IMR-90 (cell line): ENCODE measurements around the gene GRK5. TPM values are rescaled to one million over a fixed set of nuclear protein-coding genes. Genes with fewer than 3 reads are reported as not detected.

Experiments used
- ATAC-seq: fragments of 200-7000 bp; cut with Tn5 transposase; 2 replicates; pipeline ENCODE4 v1.9.1; 2020; ENCODE audit warnings: low read depth, mild to moderate bottlenecking, moderate library complexity
- BruUV-seq: library from RNA; stranded (reverse); fragments of 400-500 nt; replicated peaks from 2 replicates; lab custom pipeline; 2021; lab: Mats Ljungman, UMichigan
- CTCF ChIA-PET: fragments of 300-600 bp; formaldehyde crosslinking; extraction: SDS; loops from one replicate; lab custom pipeline; 2021; ENCODE audit warnings: antibody characterized with exemption; lab: Yijun Ruan, JAX
- POLR2A ChIA-PET: fragments of 300-600 bp; sonication (Branson Sonifier 250); formaldehyde crosslinking; loops from one replicate; lab custom pipeline; 2022; ENCODE audit warnings: antibody characterized with exemption; ENCODE audit not compliant: unreplicated experiment; lab: Charles Lee
- DNase-seq: peaks from one replicate; pipeline ENCODE4 v3.0.0; 2013
- H2AFZ ChIP-seq: replicated peaks from 2 replicates; pipeline ENCODE3; 2013; ENCODE audit warnings: low read length, mild to moderate bottlenecking; ENCODE audit not compliant: poor library complexity
- H2AK5ac ChIP-seq: 2 replicates; pipeline ENCODE4 v1.6.1; 2013; ENCODE audit warnings: low read depth, low read length, inconsistent platforms
- H2AK9ac ChIP-seq: replicated peaks from 2 replicates; pipeline ENCODE3; 2013; ENCODE audit warnings: mild to moderate bottlenecking, low read depth, low read length, moderate library complexity; ENCODE audit not compliant: poor library complexity
- H2BK120ac ChIP-seq: 2 replicates; pipeline ENCODE4 v1.6.1; 2013; ENCODE audit warnings: low read depth, low read length, inconsistent platforms
- H2BK15ac ChIP-seq: 3 replicates; pipeline ENCODE4 v1.6.1; 2013; ENCODE audit warnings: low read depth, low read length, inconsistent platforms
- H2BK20ac ChIP-seq: 2 replicates; pipeline ENCODE4 v1.6.1; 2013; ENCODE audit warnings: low read depth, mild to moderate bottlenecking, inconsistent platforms, low read length, moderate library complexity
- H2BK5ac ChIP-seq: 2 replicates; pipeline ENCODE4 v1.6.1; 2013; ENCODE audit warnings: mild to moderate bottlenecking, low read depth, low read length, inconsistent platforms; ENCODE audit not compliant: poor library complexity, severe bottlenecking
- H3K14ac ChIP-seq: replicated peaks from 2 replicates; pipeline ENCODE4 v1.6.1; 2013; ENCODE audit warnings: low read depth, low read length, inconsistent platforms
- H3K18ac ChIP-seq: 2 replicates; pipeline ENCODE4 v1.6.1; 2013; ENCODE audit warnings: low read depth, low read length, control low read depth
- H3K23ac ChIP-seq: 2 replicates; pipeline ENCODE4 v1.6.1; 2013; ENCODE audit warnings: low read depth, low read length, inconsistent platforms
- H3K27ac ChIP-seq: 2 replicates; pipeline ENCODE4 v1.5.1; 2013; ENCODE audit warnings: mild to moderate bottlenecking, control low read depth, low read length; ENCODE audit not compliant: insufficient read depth
- H3K27me3 ChIP-seq: 2 replicates; pipeline ENCODE4 v1.6.1; 2013; ENCODE audit warnings: low read length; ENCODE audit not compliant: control insufficient read depth, insufficient read depth
- H3K36me3 ChIP-seq: 2 replicates; pipeline ENCODE4 v1.6.1; 2013; ENCODE audit warnings: low read length, mixed read lengths; ENCODE audit not compliant: control insufficient read depth, insufficient read depth
- H3K4ac ChIP-seq: 2 replicates; pipeline ENCODE4 v1.6.1; 2013; ENCODE audit warnings: low read depth, low read length, inconsistent platforms
- H3K4me1 ChIP-seq: 2 replicates; pipeline ENCODE4 v1.6.1; 2013; ENCODE audit warnings: low read length, mixed read lengths; ENCODE audit not compliant: control insufficient read depth, insufficient read depth
- H3K4me2 ChIP-seq: 2 replicates; pipeline ENCODE4 v1.6.1; 2013; ENCODE audit warnings: low read depth, mild to moderate bottlenecking, control low read depth, low read length, moderate library complexity
- H3K4me3 ChIP-seq: 2 replicates; pipeline ENCODE4 v1.5.1; 2013; ENCODE audit warnings: low read depth, mild to moderate bottlenecking, control low read depth, low read length, moderate library complexity; ENCODE audit not compliant: insufficient read depth
- H3K56ac ChIP-seq: 2 replicates; pipeline ENCODE4 v1.6.1; 2013; ENCODE audit warnings: low read length, inconsistent platforms; ENCODE audit not compliant: insufficient read depth; ENCODE audit errors: extremely low read depth
- H3K79me1 ChIP-seq, 2 experiments: 2 replicates each; pipeline ENCODE4 v1.6.1; 2013; ENCODE audit warnings: low read length in 2 of 2, inconsistent platforms in 1 of 2, low read depth in 1 of 2
- H3K9ac ChIP-seq: 2 replicates; pipeline ENCODE4 v1.6.1; 2013; ENCODE audit warnings: low read depth, low read length, control low read depth
- H3K9me1 ChIP-seq: 2 replicates; pipeline ENCODE4 v1.6.1; 2013; ENCODE audit warnings: low read length, inconsistent platforms; ENCODE audit not compliant: insufficient read depth
- H3K9me3 ChIP-seq: 2 replicates; pipeline ENCODE4 v1.6.1; 2013; ENCODE audit warnings: low read length; ENCODE audit not compliant: control insufficient read depth, insufficient read depth
- H4K20me1 ChIP-seq: 2 replicates; pipeline ENCODE4 v1.6.1; 2013; ENCODE audit warnings: low read length, inconsistent platforms; ENCODE audit not compliant: insufficient read depth
- H4K5ac ChIP-seq: 2 replicates; pipeline ENCODE4 v1.6.1; 2013; ENCODE audit warnings: mild to moderate bottlenecking, low read depth, low read length, control low read depth
- H4K8ac ChIP-seq, 2 experiments: 2 replicates each; pipeline ENCODE4 v1.6.1; 2013; ENCODE audit warnings: low read depth in 2 of 2, low read length in 2 of 2, control low read depth in 1 of 2, inconsistent platforms in 1 of 2
- H4K91ac ChIP-seq: 2 replicates; pipeline ENCODE4 v1.6.1; 2013; ENCODE audit warnings: low read depth, low read length, inconsistent platforms; ENCODE audit not compliant: insufficient read depth
- CEBPB ChIP-seq: IDR thresholded peaks from 2 replicates; pipeline ENCODE4 v1.6.1; 2012; ENCODE audit warnings: low read depth, low read length, improper control_type of control experiment
- MAZ ChIP-seq: IDR thresholded peaks from 2 replicates; pipeline ENCODE4 v1.6.1; 2012; ENCODE audit warnings: low read depth, mild to moderate bottlenecking, low read length, improper control_type of control experiment, moderate library complexity, borderline replicate concordance
- MXI1 ChIP-seq: IDR thresholded peaks from 2 replicates; pipeline ENCODE4 v1.6.1; 2012; ENCODE audit warnings: low read depth, mild to moderate bottlenecking, low read length, moderate library complexity, borderline replicate concordance
- SMC3 ChIP-seq: fragments of 150-350 bp; IDR thresholded peaks from 2 replicates; pipeline ENCODE4 v1.6.1; 2016; ENCODE audit warnings: low read depth, mild to moderate bottlenecking, antibody characterized with exemption, low read length, moderate library complexity
- USF2 ChIP-seq: fragments of 150-350 bp; IDR thresholded peaks from 2 replicates; pipeline ENCODE4 v1.6.1; 2017; ENCODE audit warnings: mild to moderate bottlenecking, antibody characterized with exemption, low read length, low read depth
- WGBS, 2 experiments: methylation state at CpG; one replicate each; pipeline versions ENCODE4 v1.1.5 to v1.1.7; 2013; ENCODE audit warnings: missing lambda C conversion rate in 2 of 2; ENCODE audit not compliant: insufficient read length in 1 of 2; ENCODE audit errors: extremely low coverage in 2 of 2; 5-methylcytosine and 5-hydroxymethylcytosine counted together
- dilution Hi-C: fragments of 300-500 bp; cut with HindIII; formaldehyde crosslinking; loops from one replicate; pipeline ENCODE4 v1.14.3; 2018; ENCODE audit warnings: low sequenced_read_pairs; ENCODE audit not compliant: unreplicated experiment
- in situ Hi-C: fragments of 300-500 bp; cut with MboI; formaldehyde crosslinking; loops from 3 replicates; pipeline ENCODE4 v1.14.3; 2019; ENCODE audit warnings: low sequenced_read_pairs, inconsistent platforms, mixed read lengths
- intact Hi-C: fragments of 100-400 bp; cut with micrococcal nuclease; formaldehyde crosslinking; loops from 2 replicates; pipeline ENCODE4 v1.10.0; 2022
- polyA plus RNA-seq, 3 experiments: library from polyadenylated mRNA; depleted of rRNA; stranded (reverse); fragments of >200 nt; gene quantifications; 2 replicates each; pipeline ENCODE4 v1.2.3, GENCODE V29; 2012; ENCODE audit warnings: low replicate concordance in 1 of 3
- total RNA-seq: library from RNA; depleted of rRNA; stranded (reverse); fragments of >200 nt; gene quantifications from 2 replicates; pipeline ENCODE4 v1.2.3, GENCODE V29; 2012

GRK5 gene
- total and polyA plus RNA-seq, 2 of the 4 experiments (the other 2 are of a cell fraction): 12.9 to 16.3 TPM

DNA sequence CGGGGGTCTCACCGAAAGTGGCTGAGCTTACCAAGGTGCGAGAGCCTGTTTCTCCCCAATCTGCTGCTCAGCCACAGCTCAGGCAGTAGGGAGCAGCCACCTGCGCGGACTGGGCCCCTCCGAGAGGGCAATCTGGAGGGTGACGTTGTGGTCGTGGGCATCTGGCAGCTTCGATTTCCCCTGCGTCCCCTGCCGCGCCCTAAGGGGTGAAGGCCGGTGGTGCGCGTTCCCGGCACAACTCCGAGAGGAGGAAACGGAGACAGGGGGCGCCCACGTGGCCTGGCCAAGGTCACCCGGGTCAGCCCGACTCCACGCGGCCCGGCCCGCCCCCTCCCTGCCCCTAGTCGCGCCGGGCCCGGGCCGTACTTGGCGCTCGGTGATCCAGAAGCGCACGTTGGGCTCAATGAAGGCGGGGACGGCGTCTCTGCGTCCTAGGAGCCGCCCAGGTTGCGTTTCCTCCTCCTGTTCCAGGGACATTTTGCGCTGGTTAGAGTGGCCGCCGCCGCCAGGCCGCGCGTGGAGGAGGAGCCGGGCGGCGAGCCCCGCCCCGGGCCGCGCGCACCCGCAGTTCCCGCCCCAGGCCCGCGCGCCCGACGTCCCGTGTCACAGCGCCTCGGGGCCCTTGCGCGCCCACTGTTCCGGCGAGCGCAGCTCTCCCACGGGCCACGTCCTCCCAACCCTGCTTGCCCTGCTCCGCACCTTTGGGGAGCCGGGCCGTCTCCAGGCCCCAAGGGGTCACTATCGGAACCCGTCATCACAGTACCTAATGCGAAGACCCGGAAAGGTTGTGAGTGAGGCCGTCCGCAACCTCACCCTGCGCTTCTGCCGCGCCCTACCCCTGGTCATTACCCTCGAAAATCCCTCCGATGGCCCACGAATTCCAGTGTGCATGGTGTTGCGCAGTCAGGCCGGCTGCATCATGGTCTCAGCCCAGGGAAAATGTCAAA, 41.9 kb upstream of the GRK5 start, which contains the start of gene SFXN4:
Gene SFXN4, minus strand, starts transcription at position 544 of the 947 bp plus-strand sequence. Its CDS starts 67 bp downstream, at position 477.
- Histone ChIP-seq H3K18ac (peak within 1 kb of the TSS; percentile 65), H4K20me1 (no peaks in the 10 kb centered on the region), H2AK5ac (peak within 1 kb of the TSS; percentile 75), H2AK9ac (peak within 1 kb of the TSS; percentile 88), H3K14ac (peak within 1 kb of the TSS; percentile 94), H3K4me1 (peaks cover 7% of the 10 kb centered on the region), H4K91ac (peak within 1 kb of the TSS; percentile 84), H3K9me3 (no peaks in the 10 kb centered on the region), H3K4me2 (peak within 1 kb of the TSS; percentile 96), H3K27ac (peak within 1 kb of the TSS; percentile 88), H3K4me3 (peak within 1 kb of the TSS; percentile 90), H3K36me3 (peaks cover 14% of the 10 kb centered on the region), H2AFZ (peak within 1 kb of the TSS; percentile 98), H3K79me1 (peaks cover 0 to 23% of the 10 kb centered on the region in 2 experiments; a peak in 3 of 4 replicates), H2BK5ac (peak within 1 kb of the TSS; percentile 60), H3K56ac (peak within 1 kb of the TSS; percentile 68; the same call in 1 of the 2 replicates), H3K4ac (peak within 1 kb of the TSS; percentile 84), H2BK20ac (no peak within 1 kb of the TSS), H3K9ac (peak within 1 kb of the TSS; percentile 93), H3K23ac (peak within 1 kb of the TSS; percentile 87), H4K8ac (peak within 1 kb of the TSS; percentile 86 to 92), H2BK120ac (peak within 1 kb of the TSS; percentile 67), H2BK15ac (peak within 1 kb of the TSS; percentile 76; the same call in 1 of the 3 replicates), H4K5ac (peak within 1 kb of the TSS; percentile 95), H3K27me3 (no peaks in the 10 kb centered on the region), H3K9me1 (0 out of 2 replicates have a peak, but pooled peaks cover 5% of the 10 kb centered on the region)
- ChIA-PET POLR2A (no interaction called here), CTCF (no interaction called here)
- TF ChIP-seq MAZ (peak; percentile 47; the same call in 1 of the 2 replicates), USF2 (peak; percentile 69), CEBPB (peak; percentile 69), MXI1 (peak; percentile 70), SMC3 (no peak)
- BruUV-seq: no TSS peak
- in situ Hi-C loops (no loop called here), intact Hi-C loops (no loop called here), dilution Hi-C loops (no loop called here)
- peak; percentile 24 for DNase-seq
- 1% methylated on average over 38 of the region's 90 CpGs; no CpG with 5 or more reads in 1 of the 2 experiments for WGBS, 2 experiments
- peak; percentile 93 for ATAC-seq
